SKM-1 (cell line): ENCODE measurements around the gene ZWINT.

Experiments
- DNase-seq: peaks from one replicate; lab custom pipeline; 2025; ENCODE audit not compliant: unreplicated experiment; lab: John Stamatoyannopoulos, UW

ZWINT gene

DNA sequence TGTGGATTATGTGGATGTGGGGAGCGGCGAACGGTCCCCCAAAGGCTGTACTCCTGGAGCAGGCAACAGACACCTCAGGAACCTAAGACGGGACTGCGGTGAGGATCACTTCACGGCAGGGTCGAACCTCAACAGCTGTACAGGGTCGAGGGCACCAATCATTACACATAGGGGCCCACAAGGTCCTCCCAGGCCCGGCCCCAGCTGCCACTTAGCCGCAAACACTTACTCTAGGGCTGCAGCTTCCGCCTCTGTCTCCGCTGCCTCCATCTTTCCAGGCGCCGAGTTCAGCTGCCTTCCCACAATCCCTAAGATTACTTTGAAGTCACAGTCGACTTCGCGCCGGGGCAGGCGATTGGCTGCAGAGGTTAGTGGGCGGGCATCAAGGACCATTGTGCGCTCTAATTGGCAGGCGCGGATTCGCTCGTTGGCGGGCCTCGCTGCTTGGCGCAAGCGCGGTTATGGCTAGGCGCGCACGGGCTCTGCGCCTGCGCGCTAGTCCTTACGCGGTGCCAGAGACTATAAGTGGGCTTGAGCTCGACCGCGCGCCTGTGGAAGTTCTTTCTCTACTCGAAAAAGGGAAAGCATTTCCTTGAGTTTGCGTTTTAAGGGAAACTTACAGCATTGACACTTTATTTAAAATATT is at the start of gene ZWINT:
Gene ZWINT, minus strand, starts transcription at position 293 of the 646 bp plus-strand sequence. Its CDS starts 23 bp downstream, at position 270.
- peak; percentile 97 for DNase-seq

DNA sequence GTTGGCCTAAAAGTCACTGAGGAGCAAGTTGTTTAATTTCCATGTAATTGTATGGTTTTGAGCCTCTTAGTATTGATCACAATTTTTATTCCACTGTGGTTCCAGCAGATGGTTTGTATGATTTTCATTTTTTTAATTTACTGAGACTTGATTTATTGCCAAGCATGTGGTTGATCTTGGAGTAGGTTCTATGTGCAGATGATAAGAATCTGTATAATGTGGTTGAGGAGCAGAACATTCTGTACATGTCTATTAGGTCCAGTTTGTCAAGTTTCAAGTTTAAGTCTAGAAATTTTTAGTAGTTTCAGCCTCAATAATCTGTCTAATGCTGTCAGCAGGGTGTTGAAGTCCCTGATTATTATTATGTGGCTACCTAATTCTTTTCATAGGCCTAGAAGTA is 22.7 kb upstream of the ZWINT start:
- no peak for DNase-seq

DNA sequence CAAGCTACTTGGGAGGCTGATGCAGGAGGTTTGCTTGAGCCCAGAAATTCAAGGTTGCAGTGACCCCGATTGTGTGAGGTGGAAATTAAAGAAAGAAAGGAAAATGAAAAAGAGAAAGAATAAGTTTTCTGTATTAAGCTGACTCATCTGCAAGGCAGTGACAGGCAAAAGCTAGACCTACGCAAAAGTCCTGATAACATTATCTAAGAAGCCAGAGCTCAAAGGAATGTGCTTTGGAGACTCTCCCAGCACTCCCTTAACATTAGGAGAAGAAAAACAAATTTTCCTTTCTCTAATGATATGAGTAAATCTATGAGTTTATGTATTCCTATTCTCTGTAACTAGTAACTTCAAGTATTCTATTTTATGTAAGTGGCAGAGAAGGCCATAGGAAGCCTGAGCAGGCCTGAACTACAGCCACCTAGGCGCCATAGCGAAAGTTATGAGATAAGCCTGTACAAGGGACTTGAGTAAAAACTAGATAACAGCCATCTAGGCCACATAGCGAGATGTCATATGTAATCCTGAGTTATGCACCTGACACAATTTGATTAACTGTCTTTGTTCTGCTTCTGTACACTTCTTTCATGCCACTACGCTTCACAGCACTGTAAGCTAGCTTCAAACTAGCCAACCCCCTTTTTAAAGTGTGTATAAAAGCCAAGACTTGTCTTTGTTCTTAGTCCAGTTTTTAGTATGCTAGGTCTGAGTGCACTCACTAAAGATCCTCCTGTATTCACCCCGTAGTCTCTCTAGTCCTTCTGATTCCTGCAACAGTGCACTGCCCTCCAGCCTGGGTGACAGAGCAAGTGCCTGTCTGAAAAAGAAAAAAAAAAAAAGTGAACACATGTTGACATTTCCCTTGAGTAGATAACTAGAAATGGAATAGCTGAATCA is 9.4 kb upstream of the ZWINT start:
- no peak for DNase-seq

DNA sequence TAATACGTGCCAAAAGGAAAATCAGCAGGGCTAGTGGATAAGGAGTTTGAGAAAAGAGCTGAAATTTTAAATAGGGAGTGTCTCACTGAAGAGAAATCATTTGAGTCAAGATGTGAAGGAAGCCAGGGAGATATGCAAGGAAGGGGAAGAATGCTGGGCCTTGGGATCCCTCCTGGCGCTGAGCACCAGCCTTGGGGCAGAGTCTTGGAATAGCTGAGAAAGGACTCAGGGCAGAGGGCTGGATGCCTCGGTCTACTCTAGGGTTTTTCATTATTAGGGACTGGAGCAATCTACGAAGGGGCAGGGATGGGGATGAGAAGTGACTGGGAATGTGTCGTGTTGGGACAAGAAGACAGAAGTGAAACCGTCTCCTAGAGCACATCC is 484 bp downstream of the ZWINT start:
- no peak for DNase-seq

- no peak for DNase-seq
Measured at GRCh38 chr10:56359837-56360236, 1.2 kb downstream of the ZWINT start.

GRCh38 chr10:56357018-56357417 is 4.0 kb downstream of the ZWINT start:
- DNase-seq = no peak

DNA sequence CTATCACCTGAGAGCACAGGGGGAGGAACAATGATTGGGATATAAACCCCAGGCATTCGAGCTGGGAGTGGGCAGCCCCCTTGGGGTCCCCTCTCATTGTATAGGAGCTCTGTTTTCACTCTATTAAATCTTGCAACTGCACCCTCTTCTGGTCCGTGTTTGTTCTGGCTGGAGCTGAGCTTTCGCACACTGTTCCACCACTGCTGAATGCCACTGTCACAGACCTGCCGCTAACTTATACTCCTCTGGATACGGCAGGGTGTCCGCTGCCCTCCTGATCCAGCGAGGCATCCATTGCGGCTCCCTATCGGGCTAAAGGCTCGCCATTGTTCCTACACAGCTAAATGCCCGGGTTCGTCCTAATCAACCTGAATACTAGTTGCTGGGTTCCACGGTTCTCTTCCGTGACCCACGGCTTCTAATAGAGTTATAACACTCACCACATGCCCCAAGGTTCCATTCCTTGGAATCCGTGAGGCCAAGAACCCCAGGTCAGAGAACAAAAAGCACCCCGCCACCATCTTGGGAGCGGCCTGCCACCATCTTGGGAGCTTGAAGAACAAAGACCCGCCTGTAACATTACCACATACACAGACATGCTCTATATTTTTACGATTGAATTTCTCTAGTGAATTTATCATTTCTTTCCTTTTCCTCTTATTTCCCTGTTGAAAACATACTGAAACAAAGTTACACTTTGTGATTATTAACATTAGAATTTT is 9.0 kb downstream of the ZWINT start:
- no peak for DNase-seq

DNA sequence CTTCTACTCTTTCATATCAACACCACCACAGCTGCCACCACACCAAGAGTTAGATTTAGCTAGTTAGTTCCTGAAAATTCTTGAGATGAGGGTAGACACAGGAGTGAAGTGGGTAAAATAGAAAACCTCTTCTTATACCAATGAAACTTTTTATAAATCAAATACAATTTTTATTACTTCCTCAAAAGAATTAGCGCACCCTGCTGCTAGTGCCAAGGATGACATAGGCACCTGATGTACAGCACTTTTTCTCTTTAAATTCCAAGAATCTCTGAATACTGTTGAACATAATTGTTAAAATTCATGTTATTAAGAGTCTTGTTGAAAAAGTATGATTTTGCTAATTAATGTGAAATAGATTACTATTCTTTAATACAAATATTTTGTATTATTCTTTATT is 11.4 kb downstream of the ZWINT start:
- no peak for DNase-seq

GRCh38 chr10:56348101-56348500 is 13.0 kb downstream of the ZWINT start:
- DNase-seq = no peak

DNA sequence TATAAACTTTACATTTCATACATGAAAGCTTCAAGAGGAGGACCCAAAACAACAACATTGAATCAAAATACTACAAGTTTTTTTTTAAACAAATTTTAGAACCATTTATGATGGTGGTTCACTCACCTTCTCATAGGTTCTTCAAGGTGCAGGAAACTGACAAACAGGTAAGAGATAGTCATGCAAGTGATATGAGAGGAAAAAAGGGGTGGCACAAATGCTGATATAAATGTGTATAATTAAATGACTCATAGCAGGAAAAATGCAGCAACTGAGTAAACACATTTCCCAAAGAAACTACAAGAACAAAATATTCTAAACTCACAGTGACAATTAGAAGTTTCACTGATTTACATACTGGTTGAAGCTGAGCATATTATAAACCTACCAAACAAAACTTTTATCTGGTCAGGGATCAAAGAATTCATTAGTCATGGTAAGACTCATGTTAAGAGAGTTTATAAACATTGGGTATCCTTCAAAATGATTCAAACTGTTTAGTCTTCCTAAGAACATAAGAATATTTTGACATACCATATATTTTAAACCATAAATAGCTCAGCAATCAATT is 14.1 kb downstream of the ZWINT start:
- DNase-seq = no peak

DNA sequence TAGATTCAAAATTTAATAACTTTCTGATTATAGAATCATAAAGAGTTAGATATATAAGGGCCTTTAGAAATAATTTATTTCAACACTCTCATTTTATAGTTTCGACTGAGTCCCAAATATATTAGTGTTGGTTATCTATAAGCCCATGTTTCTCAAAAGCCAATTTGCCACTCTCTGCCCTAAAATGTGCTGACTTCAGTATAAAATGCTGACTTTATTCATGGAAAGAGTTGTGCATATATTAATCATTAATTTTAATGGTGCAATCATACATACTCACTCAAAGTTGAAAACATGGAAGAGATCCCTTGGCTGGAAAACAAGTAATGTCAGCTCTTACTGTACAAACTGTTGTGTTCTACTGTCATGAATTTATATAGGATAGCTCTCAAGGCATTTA is 19.4 kb downstream of the ZWINT start:
- no peak for DNase-seq

DNA sequence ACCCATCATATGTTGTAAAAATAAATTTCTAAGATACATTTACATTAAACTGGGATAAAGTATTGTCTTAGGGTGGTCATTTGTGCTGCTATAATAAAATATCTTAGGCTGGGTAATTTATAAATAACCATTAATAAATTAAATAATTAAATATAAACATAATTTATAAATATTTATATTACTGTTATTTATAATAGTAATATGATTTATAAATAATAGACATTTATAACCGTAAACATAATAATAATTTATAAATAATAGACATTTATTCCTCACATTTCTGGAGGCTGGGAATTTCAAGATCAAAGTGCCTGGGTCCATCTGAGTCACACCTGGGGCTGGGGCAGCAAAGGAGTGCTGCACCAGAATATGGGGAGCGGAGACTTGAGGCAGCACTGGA is 31.1 kb downstream of the ZWINT start:
- DNase-seq = no peak

- DNase-seq = no peak
Measured at GRCh38 chr10:56327118-56327517, 33.9 kb downstream of the ZWINT start.

DNA sequence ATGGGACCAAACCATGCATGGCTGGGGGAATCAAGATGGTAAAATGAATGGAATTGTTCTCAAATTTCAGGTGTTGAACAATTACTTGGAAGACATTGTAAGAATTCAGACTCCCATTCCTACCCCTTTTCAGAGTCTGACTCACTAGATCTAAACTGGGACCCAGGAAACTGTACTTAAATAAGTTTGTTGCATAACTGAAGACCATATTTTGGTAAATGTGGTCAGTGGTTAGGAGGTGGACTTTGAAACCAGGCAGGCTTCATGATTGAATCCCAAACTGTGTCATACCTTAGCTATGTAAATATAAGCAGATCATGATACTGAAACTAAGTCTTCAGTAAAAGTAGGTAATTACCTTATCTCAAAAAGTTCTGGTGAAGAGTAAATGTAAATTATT is 41.7 kb downstream of the ZWINT start:
- no peak for DNase-seq

DNA sequence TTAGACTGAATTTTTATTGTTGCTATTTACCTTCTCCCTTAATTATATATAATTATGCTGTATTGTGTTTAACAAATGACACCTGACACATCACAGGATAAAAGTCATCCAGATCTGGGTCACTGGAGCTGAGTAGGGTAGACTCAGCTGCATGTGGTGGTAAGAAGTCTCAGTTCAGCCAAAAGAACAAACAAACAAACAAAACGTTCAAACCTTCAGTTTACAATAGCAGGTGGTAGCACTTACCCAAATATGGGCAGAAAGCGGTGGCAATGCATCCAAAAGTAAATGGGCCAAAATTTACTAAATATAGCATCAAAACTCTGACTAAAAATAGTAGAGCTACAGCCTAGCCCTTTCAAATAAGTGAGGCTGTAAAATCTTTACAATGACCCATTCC is 42.2 kb downstream of the ZWINT start:
- DNase-seq = no peak

DNA sequence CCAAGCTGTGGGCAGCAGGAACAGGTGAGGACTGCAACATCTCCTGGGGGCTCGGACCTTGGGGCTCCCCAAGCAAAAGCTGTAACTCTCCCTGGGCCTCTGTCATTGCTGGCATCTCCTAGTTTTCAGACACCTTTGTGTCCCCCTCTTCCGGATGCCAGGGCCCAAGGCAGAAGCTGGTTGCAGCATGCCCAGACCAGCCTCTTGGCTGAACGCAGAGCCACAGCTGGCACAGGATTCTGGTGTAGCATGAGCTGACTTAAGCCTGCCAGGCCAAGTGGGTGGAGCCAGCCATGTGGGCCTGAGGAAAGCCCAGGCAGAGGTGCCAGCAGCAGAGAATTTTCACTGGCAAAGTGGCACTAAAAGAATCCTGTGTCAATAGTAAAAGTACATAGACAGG is 43.5 kb downstream of the ZWINT start:
- DNase-seq = no peak

GRCh38 chr10:56316603-56317002 is 44.5 kb downstream of the ZWINT start:
- DNase-seq = no peak
